Glutamatergic neuron (in vitro differentiated cells): ENCODE results near the gene THADA. TPM values are rescaled to one million over a fixed set of nuclear protein-coding genes. Genes with fewer than 3 reads are reported as not detected.

Experiments used
- DNase-seq: peaks from one replicate; pipeline ENCODE4 v3.0.0; 2022
- H3K27ac Mint-ChIP-seq: one replicate; pipeline ENCODE4 v1.8.0; 2020; ENCODE audit warnings: mild to moderate bottlenecking, mixed read lengths, inconsistent platforms; ENCODE audit not compliant: unreplicated experiment
- H3K27me3 Mint-ChIP-seq: one replicate; pipeline ENCODE4 v1.8.0; 2020; ENCODE audit warnings: mild to moderate bottlenecking, moderate library complexity, mixed read lengths, inconsistent platforms; ENCODE audit not compliant: unreplicated experiment
- H3K36me3 Mint-ChIP-seq: one replicate; pipeline ENCODE4 v1.8.0; 2020; ENCODE audit warnings: mild to moderate bottlenecking, mixed read lengths, inconsistent platforms; ENCODE audit not compliant: unreplicated experiment
- H3K4me1 Mint-ChIP-seq: one replicate; pipeline ENCODE4 v1.8.0; 2020; ENCODE audit warnings: mild to moderate bottlenecking, low read depth, mixed read lengths, inconsistent platforms; ENCODE audit not compliant: unreplicated experiment
- H3K4me3 Mint-ChIP-seq: one replicate; pipeline ENCODE4 v1.8.0; 2020; ENCODE audit warnings: mild to moderate bottlenecking, mixed read lengths, inconsistent platforms; ENCODE audit not compliant: unreplicated experiment
- H3K9me3 Mint-ChIP-seq: one replicate; pipeline ENCODE4 v1.8.0; 2020; ENCODE audit warnings: mild to moderate bottlenecking, moderate library complexity, mixed read lengths, inconsistent platforms; ENCODE audit not compliant: unreplicated experiment
- total RNA-seq: library from RNA; stranded (reverse); fragmentation: NEBNext Ultra II Directional; extraction: Animal tissue kit (Norgen Biotek cat#: 25700); gene quantifications from one replicate; pipeline ENCODE4 v1.2.1, GENCODE V29; 2021; ENCODE audit not compliant: unreplicated experiment
- TF ChIP-seq, protein P1 (sequence below): fragments of 200-600 bp; sonication (generic); IDR thresholded peaks from one replicate; pipeline ENCODE4 v1.5.0; 2021; ENCODE audit not compliant: partially characterized antibody, unreplicated experiment

Gene THADA
- total RNA-seq, 1 donor from 2014 or later, result 15.0 TPM

DNA sequence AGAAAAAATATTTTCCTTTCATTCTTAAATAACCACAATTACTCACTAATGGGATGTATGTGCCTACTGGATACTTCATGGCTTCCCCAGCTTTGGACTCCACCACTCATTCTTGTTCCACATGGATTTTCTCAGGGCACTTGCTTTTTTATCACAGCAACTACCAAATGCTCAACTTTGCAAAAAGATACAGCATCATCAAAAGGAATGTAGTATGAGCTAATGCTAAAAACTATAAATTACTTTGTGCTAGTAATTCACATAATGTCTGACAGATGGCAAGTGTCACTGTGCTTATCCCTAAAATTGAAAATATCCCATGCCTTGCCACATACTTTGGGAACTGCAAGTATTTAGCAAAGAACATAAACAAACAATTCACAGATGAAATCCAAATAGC, 239.1 kb downstream of the THADA start:
- Mint-ChIP-seq H3K9me3 (no peaks in the 10 kb centered on the region), H3K36me3 (no peaks in the 10 kb centered on the region), H3K4me1 (no peaks in the 10 kb centered on the region), H3K27me3 (no peaks in the 10 kb centered on the region), H3K4me3 (no peak overlapping the region), H3K27ac (no peak overlapping the region)
- TF ChIP-seq, protein P1, sequence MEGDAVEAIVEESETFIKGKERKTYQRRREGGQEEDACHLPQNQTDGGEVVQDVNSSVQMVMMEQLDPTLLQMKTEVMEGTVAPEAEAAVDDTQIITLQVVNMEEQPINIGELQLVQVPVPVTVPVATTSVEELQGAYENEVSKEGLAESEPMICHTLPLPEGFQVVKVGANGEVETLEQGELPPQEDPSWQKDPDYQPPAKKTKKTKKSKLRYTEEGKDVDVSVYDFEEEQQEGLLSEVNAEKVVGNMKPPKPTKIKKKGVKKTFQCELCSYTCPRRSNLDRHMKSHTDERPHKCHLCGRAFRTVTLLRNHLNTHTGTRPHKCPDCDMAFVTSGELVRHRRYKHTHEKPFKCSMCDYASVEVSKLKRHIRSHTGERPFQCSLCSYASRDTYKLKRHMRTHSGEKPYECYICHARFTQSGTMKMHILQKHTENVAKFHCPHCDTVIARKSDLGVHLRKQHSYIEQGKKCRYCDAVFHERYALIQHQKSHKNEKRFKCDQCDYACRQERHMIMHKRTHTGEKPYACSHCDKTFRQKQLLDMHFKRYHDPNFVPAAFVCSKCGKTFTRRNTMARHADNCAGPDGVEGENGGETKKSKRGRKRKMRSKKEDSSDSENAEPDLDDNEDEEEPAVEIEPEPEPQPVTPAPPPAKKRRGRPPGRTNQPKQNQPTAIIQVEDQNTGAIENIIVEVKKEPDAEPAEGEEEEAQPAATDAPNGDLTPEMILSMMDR, result no peak
- no peak for DNase-seq

DNA sequence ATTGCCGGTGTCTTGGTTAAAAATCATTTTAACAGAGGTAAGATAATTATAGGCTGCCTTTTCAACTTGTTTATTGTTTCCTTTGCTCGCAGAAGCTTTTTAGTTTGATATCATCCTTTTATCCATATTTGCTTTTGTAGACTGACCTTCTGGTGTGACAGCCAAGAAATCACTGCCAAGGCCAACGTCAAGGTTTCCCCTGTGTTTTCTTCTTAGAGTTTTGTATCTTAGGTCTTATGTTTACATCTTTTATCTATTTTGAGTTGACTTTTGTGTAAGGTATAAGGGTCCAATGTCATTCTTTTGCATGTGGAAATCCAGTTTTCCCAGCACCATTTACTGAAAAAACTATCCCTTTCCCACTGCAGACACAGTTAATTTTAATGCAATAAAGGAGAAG, 240.4 kb downstream of the THADA start:
- TF ChIP-seq, protein P1, result no peak
- Mint-ChIP-seq H3K4me1 (no peaks in the 10 kb centered on the region), H3K9me3 (peaks cover 1% of the 10 kb centered on the region), H3K27me3 (no peaks in the 10 kb centered on the region), H3K4me3 (no peak overlapping the region), H3K27ac (no peak overlapping the region), H3K36me3 (no peaks in the 10 kb centered on the region)
- DNase-seq, result no peak

DNA sequence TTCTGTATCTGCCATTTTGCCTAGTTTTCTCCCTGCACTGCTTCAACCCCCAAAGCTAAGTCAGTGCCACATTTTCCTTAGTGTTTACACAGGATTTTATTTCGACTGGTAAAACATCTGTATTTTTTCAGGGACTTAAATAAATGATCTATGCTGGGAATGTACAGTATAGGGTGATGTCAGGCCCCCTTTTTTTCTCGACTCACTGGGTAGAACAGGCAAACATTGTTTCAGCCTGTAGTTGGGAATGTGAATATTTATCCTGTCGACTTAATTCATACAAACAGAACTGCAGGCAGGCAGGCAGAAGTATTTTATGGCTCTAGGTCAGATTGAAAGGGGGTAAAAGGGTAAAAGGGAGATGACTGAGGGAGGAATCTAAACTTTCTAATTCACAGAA, 245.9 kb downstream of the THADA start:
- peaks cover 11% of the 10 kb centered on the region for H3K4me1 Mint-ChIP-seq
- peaks cover 4% of the 10 kb centered on the region for H3K9me3 Mint-ChIP-seq
- H3K27me3 Mint-ChIP-seq, result no peaks in the 10 kb centered on the region
- H3K4me3 Mint-ChIP-seq, result no peak overlapping the region
- TF ChIP-seq, protein P1, result no peak
- no peaks in the 10 kb centered on the region for H3K36me3 Mint-ChIP-seq
- no peak for DNase-seq
- no peak overlapping the region for H3K27ac Mint-ChIP-seq

DNA sequence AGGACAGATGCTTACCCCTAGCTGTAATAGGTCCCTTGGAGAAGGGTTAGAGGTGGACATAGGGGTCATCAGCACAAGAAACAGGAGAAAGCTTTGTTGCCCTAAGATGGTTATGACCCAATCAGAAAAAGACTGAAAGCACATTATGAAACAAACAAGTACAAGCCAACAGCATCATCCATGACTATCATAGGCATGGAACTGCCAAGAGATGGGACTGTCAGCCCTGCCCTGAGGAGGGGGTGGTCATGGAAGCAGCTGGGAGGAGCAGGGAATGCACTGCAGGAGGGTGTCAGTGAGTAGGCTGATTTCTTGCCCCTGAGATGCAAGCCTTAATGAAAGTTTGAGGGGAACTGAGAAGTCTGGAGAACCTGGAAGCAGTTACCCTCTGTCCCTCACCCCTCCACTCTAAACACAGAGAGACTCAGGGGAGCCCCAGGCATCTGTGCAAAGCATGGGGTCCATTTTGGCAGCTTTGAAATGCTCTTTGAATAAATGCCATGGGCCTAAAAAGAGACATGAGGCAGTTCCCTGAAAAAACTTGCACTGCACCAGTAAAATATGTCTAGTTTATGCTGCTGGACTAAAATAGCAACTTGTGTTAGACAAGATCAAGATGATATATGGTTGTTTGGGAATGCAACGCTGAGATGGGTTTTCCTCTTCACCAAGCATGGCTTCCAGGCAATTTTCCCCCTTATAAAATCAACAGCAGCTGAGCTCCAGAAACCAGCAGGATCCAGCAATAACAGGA, 246.8 kb downstream of the THADA start:
- H3K9me3 Mint-ChIP-seq, result peaks cover 4% of the 10 kb centered on the region

DNA sequence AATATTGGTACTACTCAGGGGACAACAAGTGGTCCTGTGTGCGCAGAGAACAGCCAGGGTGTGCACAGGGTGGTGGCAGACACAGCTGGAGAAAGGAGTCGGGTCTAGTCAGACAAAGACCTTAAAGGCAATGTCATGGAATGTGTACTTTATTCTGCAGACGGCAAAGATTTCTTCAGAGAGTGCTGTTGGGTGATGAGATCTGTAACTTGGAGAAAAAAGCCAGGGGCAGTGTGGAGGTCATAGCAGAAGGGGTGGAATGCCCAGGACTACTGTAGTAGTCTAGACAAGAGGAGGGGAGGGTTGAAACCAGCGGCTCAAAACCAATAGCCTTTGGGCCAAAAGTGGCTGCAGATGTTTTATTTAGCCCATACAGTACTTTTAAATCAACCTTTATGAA, 248.1 kb downstream of the THADA start:
- TF ChIP-seq, protein P1, result no peak
- no peak for DNase-seq
- Mint-ChIP-seq H3K4me3 (no peak overlapping the region), H3K9me3 (peaks cover 4% of the 10 kb centered on the region), H3K27ac (no peak overlapping the region), H3K36me3 (no peaks in the 10 kb centered on the region), H3K27me3 (no peaks in the 10 kb centered on the region), H3K4me1 (peaks cover 15% of the 10 kb centered on the region)

More for the DNA sequence above, 246.8 kb downstream of the THADA start:
- Mint-ChIP-seq H3K27me3 (no peaks in the 10 kb centered on the region), H3K36me3 (no peaks in the 10 kb centered on the region), H3K27ac (no peak overlapping the region), H3K4me1 (peaks cover 15% of the 10 kb centered on the region), H3K4me3 (no peak overlapping the region)
- TF ChIP-seq, protein P1, result no peak
- DNase-seq, result no peak
